Heart left ventricle (tissue), 13 donors: ENCODE data around the gene LHFPL4.

Experiments used
- POLR2A ChIP-seq, 2 donors: fragments of 450-650 bp; IDR thresholded peaks; one replicate each; pipeline ENCODE4 v1.6.1; 2017; ENCODE audit warnings: antibody characterized with exemption in 2 of 2, mild to moderate bottlenecking in 2 of 2, moderate library complexity in 2 of 2
- TF ChIP-seq, protein P1 (sequence below), 12 donors: fragments of 200-600 bp; sonication (generic) in 4 of 12; IDR thresholded peaks; one replicate each; pipeline versions ENCODE4 v1.5.0 to v1.8.0; 2018 to 2022; ENCODE audit warnings: antibody characterized with exemption in 12 of 12, mild to moderate bottlenecking in 5 of 12
- donor health status: ischemic (EF 13 %, LVEDD 7.1; RV severe dilation, severe dysfunction).
- donor health status: DM: no; HTN: yes; CAD: no.
- donor health status: DM: no; HTN: no; CAD: no.
- donor health status: ischemic (EF 25% LVEDD 6.9; RV normal size, moderate dysfunction).
- donor health status: ischemic (EF 25% LVEDD 5.7; RV mildly dilated, moderate dysfunction).
- donor health status: ischemic (EF 35%, LVEDD 5.7; RV mildly dilated, moderate dysfunction).
- donor health status: nonischemic (EF 11% LVEDD 7.7; RV severe dilation, severe dysfunction).
- donor health status: DM: yes; HTN: yes; CAD: no.
- donor health status: PGD.
- donor health status: ischemic (EF 29% LVEDD 5.4; RV normal size, mild dysfunction).
- donor health status: nonischemic (EF 23%, LVEDD 6.1; RV moderate dilation, normal function).

DNA sequence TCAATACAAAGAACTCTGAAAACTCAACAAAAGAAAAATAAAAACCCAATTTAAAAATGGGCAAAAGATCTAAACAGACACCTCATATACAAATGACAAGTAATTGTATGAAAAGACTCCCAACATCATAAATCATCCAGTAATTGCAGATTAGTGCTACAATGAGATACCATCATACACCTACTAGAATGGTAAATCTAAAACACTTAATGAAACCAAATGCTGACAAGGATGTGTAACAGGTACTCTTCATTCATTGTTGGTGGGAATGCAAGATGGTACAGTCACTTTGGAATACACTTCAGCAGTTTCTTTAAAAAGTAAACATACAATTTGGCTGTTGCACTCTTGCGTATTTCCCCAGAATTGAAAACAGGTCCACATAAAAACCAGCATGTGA, 68.4 kb downstream of the LHFPL4 start:
- TF ChIP-seq, protein P1, sequence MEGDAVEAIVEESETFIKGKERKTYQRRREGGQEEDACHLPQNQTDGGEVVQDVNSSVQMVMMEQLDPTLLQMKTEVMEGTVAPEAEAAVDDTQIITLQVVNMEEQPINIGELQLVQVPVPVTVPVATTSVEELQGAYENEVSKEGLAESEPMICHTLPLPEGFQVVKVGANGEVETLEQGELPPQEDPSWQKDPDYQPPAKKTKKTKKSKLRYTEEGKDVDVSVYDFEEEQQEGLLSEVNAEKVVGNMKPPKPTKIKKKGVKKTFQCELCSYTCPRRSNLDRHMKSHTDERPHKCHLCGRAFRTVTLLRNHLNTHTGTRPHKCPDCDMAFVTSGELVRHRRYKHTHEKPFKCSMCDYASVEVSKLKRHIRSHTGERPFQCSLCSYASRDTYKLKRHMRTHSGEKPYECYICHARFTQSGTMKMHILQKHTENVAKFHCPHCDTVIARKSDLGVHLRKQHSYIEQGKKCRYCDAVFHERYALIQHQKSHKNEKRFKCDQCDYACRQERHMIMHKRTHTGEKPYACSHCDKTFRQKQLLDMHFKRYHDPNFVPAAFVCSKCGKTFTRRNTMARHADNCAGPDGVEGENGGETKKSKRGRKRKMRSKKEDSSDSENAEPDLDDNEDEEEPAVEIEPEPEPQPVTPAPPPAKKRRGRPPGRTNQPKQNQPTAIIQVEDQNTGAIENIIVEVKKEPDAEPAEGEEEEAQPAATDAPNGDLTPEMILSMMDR (IDR thresholded peaks at IDR 0.05), result no peak
- no peak for TF ChIP-seq POLR2A (IDR thresholded peaks at IDR 0.05)
